HepG2 (cell line): ENCODE measurements around the gene MPC1. TPM values are rescaled to one million over a fixed set of nuclear protein-coding genes. Genes with fewer than 3 reads are reported as not detected.

Experiments
- ATF4 ChIP-seq, 2 experiments: fragments of 450-650 bp in 1 of 2; sonication (generic) in 1 of 2; formaldehyde crosslinking; IDR thresholded peaks; 2 replicates each; pipeline versions ENCODE4 v1.5.0 to v1.8.0; 2020 to 2022; ENCODE audit warnings: mild to moderate bottlenecking in 1 of 2, missing genetic modification reagents in 1 of 2
- CHD4 ChIP-seq: fragments of 200-600 bp; sonication (generic); IDR thresholded peaks from 2 replicates; pipeline ENCODE4 v1.7.0; 2017; ENCODE audit warnings: mild to moderate bottlenecking, low read length, borderline replicate concordance
- CSRNP2 ChIP-seq: sonication (generic); formaldehyde crosslinking; conservative IDR thresholded peaks from 2 replicates; pipeline ENCODE4 v1.8.0; 2022; ENCODE audit warnings: low read depth, missing genetic modification reagents
- HOXD1 ChIP-seq: sonication (generic); formaldehyde crosslinking; IDR thresholded peaks from 2 replicates; pipeline ENCODE4 v1.5.0; 2020; ENCODE audit warnings: missing genetic modification reagents
- IKZF4 ChIP-seq: sonication (generic); formaldehyde crosslinking; IDR thresholded peaks from 2 replicates; pipeline ENCODE4 v1.5.1; 2020; ENCODE audit warnings: borderline replicate concordance, mild to moderate bottlenecking, low read depth, missing genetic modification reagents; ENCODE audit errors: not compliant biosample characterization
- MED8 ChIP-seq: sonication (generic); formaldehyde crosslinking; IDR thresholded peaks from 2 replicates; pipeline ENCODE4 v1.8.1; 2023; ENCODE audit warnings: mild to moderate bottlenecking, missing genetic modification reagents; ENCODE audit not compliant: insufficient replicate concordance
- NRL ChIP-seq: sonication (generic); formaldehyde crosslinking; IDR thresholded peaks from 2 replicates; pipeline ENCODE4 v1.5.0; 2020; ENCODE audit warnings: missing genetic modification reagents, mild to moderate bottlenecking, moderate library complexity, borderline replicate concordance
- PRPF4 ChIP-seq: fragments of 200-400 bp; formaldehyde crosslinking; IDR thresholded peaks from 2 replicates; pipeline ENCODE4 v1.6.1; 2016; ENCODE audit warnings: low read length, low read depth; ENCODE audit not compliant: poor library complexity, severe bottlenecking
- RFX1 ChIP-seq: fragments of 450-650 bp; IDR thresholded peaks from 2 replicates; pipeline ENCODE4 v1.6.1; 2017
- SMARCE1 ChIP-seq: fragments of 450-650 bp; IDR thresholded peaks from 2 replicates; pipeline ENCODE4 v1.6.1; 2017; ENCODE audit warnings: borderline replicate concordance
- TERF1 ChIP-seq: sonication (generic); formaldehyde crosslinking; IDR thresholded peaks from 2 replicates; pipeline ENCODE4 v1.8.0; 2022; ENCODE audit warnings: mild to moderate bottlenecking, missing genetic modification reagents, moderate library complexity
- THAP7 ChIP-seq: sonication (generic); formaldehyde crosslinking; IDR thresholded peaks from 2 replicates; pipeline ENCODE4 v1.8.1; 2023; ENCODE audit warnings: mild to moderate bottlenecking, missing genetic modification reagents
- ZBTB42 ChIP-seq: sonication (generic); formaldehyde crosslinking; IDR thresholded peaks from 2 replicates; pipeline ENCODE4 v1.5.0; 2020; ENCODE audit warnings: mild to moderate bottlenecking, missing genetic modification reagents
- ZHX1 ChIP-seq: sonication (generic); formaldehyde crosslinking; IDR thresholded peaks from 2 replicates; pipeline ENCODE4 v1.8.1; 2022; ENCODE audit warnings: low read depth, mild to moderate bottlenecking, missing genetic modification reagents
- ZIK1 ChIP-seq: sonication (generic); formaldehyde crosslinking; IDR thresholded peaks from 2 replicates; pipeline ENCODE4 v1.5.0; 2020; ENCODE audit warnings: mild to moderate bottlenecking, low read depth, missing genetic modification reagents, borderline replicate concordance
- ZNF121 ChIP-seq: sonication (generic); formaldehyde crosslinking; IDR thresholded peaks from 2 replicates; pipeline ENCODE4 v1.5.0; 2020; ENCODE audit warnings: mild to moderate bottlenecking, missing genetic modification reagents
- ZNF18 ChIP-seq: sonication (generic); formaldehyde crosslinking; IDR thresholded peaks from 2 replicates; pipeline ENCODE4 v1.8.0; 2022; ENCODE audit warnings: mild to moderate bottlenecking, missing genetic modification reagents; ENCODE audit not compliant: insufficient replicate concordance
- ZNF296 ChIP-seq: sonication (generic); formaldehyde crosslinking; conservative IDR thresholded peaks from 2 replicates; pipeline ENCODE4 v1.5.0; 2020; ENCODE audit warnings: mild to moderate bottlenecking, missing genetic modification reagents
- ZNF724P ChIP-seq: sonication (generic); formaldehyde crosslinking; IDR thresholded peaks from 2 replicates; pipeline ENCODE4 v1.8.0; 2022; ENCODE audit warnings: missing genetic modification reagents, borderline replicate concordance
- polyA plus RNA-seq, 8 experiments: library from polyadenylated mRNA; depleted of rRNA in 3 of 8; stranded (reverse) in 7 of 8; unstranded in 1 of 8; fragments of >200 nt; fragmentation: Illumina TruSeq in 4 of 8; extraction: Trizol in 4 of 8; gene quantifications; 2 replicates each; pipeline versions ENCODE4 v1.2.1 to v1.2.3, GENCODE V29; 2011 to 2016; ENCODE audit warnings: low read depth in 4 of 8, missing spikeins in 1 of 8, mixed read lengths in 1 of 8; ENCODE audit not compliant: insufficient read depth in 1 of 8
- total RNA-seq, 5 experiments: library from RNA; depleted of rRNA; stranded (reverse); fragments of >200 nt; fragmentation: Illumina TruSeq; extraction: Trizol; gene quantifications; 2 replicates each; pipeline ENCODE4 v1.2.3, GENCODE V29; 2016; ENCODE audit warnings: low read depth in 1 of 5

MPC1 gene
- total and polyA plus RNA-seq, 2 of the 13 experiments (the other 11 are each of a cell fraction or from before 2014, with no cell fraction given), result 189 to 214 TPM

- no peak for TF ChIP-seq TERF1 (CRISPR knock-in tag)
- 0 out of 2 replicates have a peak, but pooled peaks have one; percentile 20 for TF ChIP-seq THAP7
- TF ChIP-seq MED8 (CRISPR knock-in tag), result peak; percentile 76
- TF ChIP-seq SMARCE1, result no peak
- TF ChIP-seq ZNF724P (CRISPR knock-in tag), result no peak
- no peak for TF ChIP-seq PRPF4
- TF ChIP-seq CHD4, result peak; percentile 88; the same call in 1 of the 2 replicates
- peak; percentile 59 for TF ChIP-seq IKZF4 (CRISPR knock-in tag)
- no peak for TF ChIP-seq NRL (CRISPR knock-in tag)
- no peak for TF ChIP-seq RFX1
- no peak for TF ChIP-seq ZIK1 (CRISPR knock-in tag)
- no peak for TF ChIP-seq ZBTB42 (CRISPR knock-in tag)
- no peak for TF ChIP-seq CSRNP2 (CRISPR knock-in tag)
- no peak for TF ChIP-seq ZHX1
- no peak for TF ChIP-seq ZNF296 (CRISPR knock-in tag)
- TF ChIP-seq HOXD1, result no peak; the same call in none of the 2 replicates
- peak in 1 of 2 experiments; percentile 70; a peak in 1 of 4 replicates for TF ChIP-seq ATF4 (CRISPR knock-in tag; IDR thresholded peaks at IDR 0.05)
- no peak for TF ChIP-seq ZNF18
- peak; percentile 72 for TF ChIP-seq ZNF121 (CRISPR knock-in tag)
Observed at GRCh38 chr6:166387642-166388289, 5.0 kb upstream of the MPC1 start (continued).
